ENCODE results near the gene NAALADL2. TPM values are rescaled to one million over a fixed set of nuclear protein-coding genes. Genes with fewer than 3 reads are reported as not detected.

Gene NAALADL2
- total and polyA plus RNA-seq, 2 donors (not counting 3 experiments of a cell fraction or from before 2014, with no cell fraction given) = 1.1 to 4.0 TPM

GRCh38 chr3:175464362-175464761 lies 605.2 kb downstream of the NAALADL2 start:
- no TSS peak for BruUV-seq (replicated peaks)
- intact Hi-C loops (cut with micrococcal nuclease) (no loop called here), dilution Hi-C loops (cut with MboI; ENCODE audit: extremely low pct_ligation_motif_present, low sequenced_read_pairs) (no loop called here)
- Histone ChIP-seq H2AFZ (ENCODE audit: low read depth, low read length) (no peak overlapping the region), H3K79me2 (ENCODE audit: control insufficient read depth, insufficient read depth, low read length) (no peaks in the 10 kb centered on the region), H3K4me3 (replicated peaks in 1 of 3; ENCODE audit: insufficient read depth in 1 of 3, low read depth in 1 of 3, low read length in 3 of 3) (no peak overlapping the region), H3K36me3 (ENCODE audit: control insufficient read depth in 2 of 2, extremely low read depth in 1 of 2, insufficient read depth in 2 of 2, low read length in 2 of 2) (no peaks in the 10 kb centered on the region), H3K27me3 (ENCODE audit: control insufficient read depth in 2 of 2, insufficient read depth in 2 of 2, low read length in 2 of 2) (no peaks in the 10 kb centered on the region), H3K9me1 (replicated peaks; ENCODE audit: control insufficient read depth, extremely low read depth, insufficient read depth, low read length) (no peaks in the 10 kb centered on the region), H3K4me2 (ENCODE audit: insufficient read depth, low read length) (no peak overlapping the region), H3K9me3 (replicated peaks; ENCODE audit: control insufficient read depth, insufficient read depth, low read length) (no peaks in the 10 kb centered on the region), H4K20me1 (replicated peaks; ENCODE audit: control insufficient read depth, extremely low read depth, insufficient read depth, low read length) (no peaks in the 10 kb centered on the region), H3K9ac (replicated peaks; ENCODE audit: extremely low read depth, insufficient read depth, low read length) (no peak overlapping the region), H3K4me1 (ENCODE audit: control insufficient read depth, extremely low read depth, insufficient read depth, low read length) (no peaks in the 10 kb centered on the region), H3K27ac (ENCODE audit: insufficient read depth, low read depth, low read length) (no peak overlapping the region)
- POLR2A ChIA-PET = no interaction called here
- TF ChIP-seq MYC (IDR thresholded peaks at IDR 0.05; ENCODE audit: low read depth, low read length) (no peak), POLR2AphosphoS5 (IDR thresholded peaks at IDR 0.05; ENCODE audit: insufficient read depth, low read depth, low read length) (no peak), GATA2 (IDR thresholded peaks at IDR 0.05; ENCODE audit: insufficient read depth, insufficient read length, low read depth, low read length) (no peak), JUN (IDR thresholded peaks at IDR 0.05; ENCODE audit: borderline replicate concordance, insufficient read depth, insufficient read length, low read depth) (no peak), POLR2A (IDR thresholded peaks at IDR 0.05; ENCODE audit: low read depth, low read length) (no peak), EZH2 (IDR thresholded peaks at IDR 0.05; ENCODE audit: borderline replicate concordance, low read depth, low read length, severe bottlenecking) (no peak), CTCF (IDR thresholded peaks at IDR 0.05; ENCODE audit: extremely low read depth in 1 of 2, insufficient read depth in 1 of 2, low read depth in 1 of 2, low read length in 2 of 2) (no peak), MAX (IDR thresholded peaks at IDR 0.05; ENCODE audit: insufficient read depth, insufficient read length) (no peak), FOS (IDR thresholded peaks at IDR 0.05; ENCODE audit: borderline replicate concordance, insufficient read depth, low read length) (no peak)
- CTCF ChIA-PET = no interaction called here
- FAIRE-seq = no peak
- no peak for DNase-seq (ENCODE audit: low read depth, low spot score)

Data from endothelial cell of umbilical vein (primary cell).